ENCODE results near the gene SFRP5.

Gene SFRP5

DNA sequence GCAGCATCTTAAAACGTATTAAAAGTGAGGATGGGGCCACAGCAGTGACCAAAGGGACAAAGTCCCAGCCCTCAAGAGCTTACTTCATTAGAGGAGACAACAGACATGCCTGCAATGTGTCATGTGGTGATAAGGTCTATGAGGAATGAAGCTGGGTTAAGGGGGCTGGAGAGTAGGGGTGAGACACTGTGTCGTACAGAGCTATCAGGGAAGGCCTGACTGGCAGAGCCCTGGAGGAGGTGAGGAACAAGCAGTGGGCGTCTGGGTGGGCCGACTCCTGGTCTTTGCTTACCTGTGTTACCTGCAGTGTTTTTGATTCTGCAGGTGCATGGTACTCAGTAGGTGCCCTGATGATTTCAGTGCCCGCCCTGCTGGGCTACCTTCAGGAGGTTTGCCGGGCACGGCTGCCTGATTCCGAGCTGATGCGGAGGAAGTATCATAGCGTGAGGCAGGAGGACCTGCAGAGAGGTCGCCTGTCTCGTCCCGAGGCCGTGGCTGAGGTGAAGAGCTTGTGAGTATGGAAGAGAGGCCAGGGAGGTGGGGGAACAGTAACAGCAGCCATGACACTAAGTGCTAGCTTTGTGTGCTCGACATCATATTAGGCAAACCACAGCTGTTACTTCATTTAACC is 27.3 kb downstream of the SFRP5 start:
- H3K27ac ChIP-seq: no peak overlapping the region; the same call in 1 of the 2 replicates
- TF ChIP-seq, protein P1, sequence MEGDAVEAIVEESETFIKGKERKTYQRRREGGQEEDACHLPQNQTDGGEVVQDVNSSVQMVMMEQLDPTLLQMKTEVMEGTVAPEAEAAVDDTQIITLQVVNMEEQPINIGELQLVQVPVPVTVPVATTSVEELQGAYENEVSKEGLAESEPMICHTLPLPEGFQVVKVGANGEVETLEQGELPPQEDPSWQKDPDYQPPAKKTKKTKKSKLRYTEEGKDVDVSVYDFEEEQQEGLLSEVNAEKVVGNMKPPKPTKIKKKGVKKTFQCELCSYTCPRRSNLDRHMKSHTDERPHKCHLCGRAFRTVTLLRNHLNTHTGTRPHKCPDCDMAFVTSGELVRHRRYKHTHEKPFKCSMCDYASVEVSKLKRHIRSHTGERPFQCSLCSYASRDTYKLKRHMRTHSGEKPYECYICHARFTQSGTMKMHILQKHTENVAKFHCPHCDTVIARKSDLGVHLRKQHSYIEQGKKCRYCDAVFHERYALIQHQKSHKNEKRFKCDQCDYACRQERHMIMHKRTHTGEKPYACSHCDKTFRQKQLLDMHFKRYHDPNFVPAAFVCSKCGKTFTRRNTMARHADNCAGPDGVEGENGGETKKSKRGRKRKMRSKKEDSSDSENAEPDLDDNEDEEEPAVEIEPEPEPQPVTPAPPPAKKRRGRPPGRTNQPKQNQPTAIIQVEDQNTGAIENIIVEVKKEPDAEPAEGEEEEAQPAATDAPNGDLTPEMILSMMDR (conservative IDR thresholded peaks at IDR 0.05; ENCODE audit: low read depth): no peak
- CTCF ChIA-PET: interaction anchor here (0.6 to 1.2 kb wide), 3 partner anchors 68 to 338 kb away, joined by 3 read pairs; no protein-coding TSS in a partner anchor
- POLR2A ChIA-PET (ENCODE audit: low non-redundant PET): no interaction called here
- no peak for DNase-seq (ENCODE audit: low spot score)

DNA sequence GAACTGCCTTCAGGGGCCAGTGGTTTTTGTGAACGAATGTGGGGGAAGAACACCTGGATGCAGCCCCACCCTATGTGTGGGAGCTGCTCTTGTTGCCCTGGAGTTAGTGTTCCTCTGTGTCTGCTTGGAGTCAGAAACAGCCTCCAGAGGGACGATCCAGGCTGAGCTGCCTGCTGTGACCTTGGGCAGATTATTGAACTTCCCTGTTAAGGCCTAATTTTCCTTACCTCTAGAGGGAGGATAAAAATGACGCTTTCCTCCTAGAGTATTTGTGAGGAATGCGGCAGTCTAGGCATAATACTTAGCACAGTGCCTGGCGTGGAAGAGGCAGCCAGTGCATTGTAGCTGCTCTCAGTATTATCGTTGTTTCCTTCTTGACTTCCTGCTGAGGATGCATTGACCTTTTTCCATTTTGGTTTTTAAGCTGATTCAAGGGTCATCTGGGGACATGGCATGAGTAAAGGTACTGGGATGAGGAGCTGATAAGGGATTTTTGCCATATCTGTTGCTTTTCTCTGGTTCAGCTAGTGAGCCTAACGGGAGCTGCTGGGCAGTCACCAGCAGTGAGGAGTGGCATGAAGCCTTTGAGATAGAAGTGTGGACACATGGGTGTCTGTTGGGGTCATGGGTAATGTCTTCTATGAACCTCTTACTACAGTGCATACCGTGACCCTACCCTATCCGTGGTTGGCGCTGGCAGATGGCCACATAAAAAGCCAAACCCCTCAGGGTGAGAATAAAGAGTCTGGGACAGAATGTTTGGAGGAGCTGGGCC is 28.4 kb downstream of the SFRP5 start:
- TF ChIP-seq, protein P1 (conservative IDR thresholded peaks at IDR 0.05; ENCODE audit: low read depth): no peak
- peak overlapping the region; percentile 25 for H3K27ac ChIP-seq
- ChIA-PET CTCF (interaction anchor here (1.1 to 1.2 kb wide), 2 partner anchors 66 to 126 kb away, joined by 3 read pairs; no protein-coding TSS in a partner anchor), POLR2A (ENCODE audit: low non-redundant PET) (no interaction called here)
- DNase-seq (ENCODE audit: low spot score): no peak

DNA sequence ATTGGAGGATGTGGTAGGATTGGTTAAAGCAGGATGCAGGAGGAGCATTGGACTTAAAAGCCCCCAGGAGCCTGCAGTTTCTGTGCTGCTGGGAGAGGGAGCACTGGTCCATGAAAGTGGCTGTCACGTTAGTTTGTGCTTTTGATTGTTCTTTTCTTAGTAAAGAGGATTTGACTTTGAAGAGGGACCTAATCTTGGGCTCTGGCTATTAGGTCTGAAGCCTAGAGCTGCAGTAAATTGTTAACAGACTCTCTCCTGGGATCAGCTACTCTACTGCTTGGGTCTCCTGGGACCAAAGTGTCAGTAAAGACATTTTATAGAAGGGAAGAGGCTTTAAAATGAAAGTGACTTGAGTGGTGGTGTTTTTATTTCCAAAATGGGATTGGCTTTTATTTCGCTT is 31.2 kb downstream of the SFRP5 start:
- no peak overlapping the region for H3K27ac ChIP-seq
- POLR2A ChIA-PET (ENCODE audit: low non-redundant PET): no interaction called here
- TF ChIP-seq, protein P1 (conservative IDR thresholded peaks at IDR 0.05; ENCODE audit: low read depth): no peak
- CTCF ChIA-PET: no interaction called here
- no peak for DNase-seq (ENCODE audit: low spot score)

DNA sequence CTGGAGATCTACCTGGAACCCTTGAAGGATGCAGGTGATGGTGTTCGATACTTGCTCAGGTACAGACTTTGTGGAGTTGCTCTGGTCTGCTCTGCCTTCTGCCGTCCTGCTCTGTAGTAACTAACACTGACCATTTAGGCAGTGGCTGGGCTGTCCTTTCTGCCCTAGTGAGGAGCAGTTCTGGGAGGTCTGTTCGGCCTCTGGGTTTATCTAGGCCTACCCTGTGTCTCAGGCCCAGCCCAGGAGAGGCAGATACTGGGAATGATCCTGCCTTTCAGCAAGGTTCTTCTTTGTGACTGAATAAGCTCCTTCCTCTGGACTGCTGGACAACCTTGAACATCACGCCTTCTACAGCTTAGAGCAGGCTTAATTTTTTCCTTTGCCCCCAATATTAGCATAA is 33.2 kb downstream of the SFRP5 start:
- ChIA-PET POLR2A (ENCODE audit: low non-redundant PET) (interaction anchor here (0.6 kb wide), 1 partner anchor 25 kb away, joined by 3 read pairs; no protein-coding TSS in a partner anchor), CTCF (interaction anchor here (0.6 kb wide), 2 partner anchors 20 to 29 kb away, joined by 3 read pairs; no protein-coding TSS in a partner anchor)
- TF ChIP-seq, protein P1 (conservative IDR thresholded peaks at IDR 0.05; ENCODE audit: low read depth): no peak
- H3K27ac ChIP-seq: peak overlapping the region; percentile 12; the same call in 1 of the 2 replicates
- DNase-seq (ENCODE audit: low spot score): no peak

DNA sequence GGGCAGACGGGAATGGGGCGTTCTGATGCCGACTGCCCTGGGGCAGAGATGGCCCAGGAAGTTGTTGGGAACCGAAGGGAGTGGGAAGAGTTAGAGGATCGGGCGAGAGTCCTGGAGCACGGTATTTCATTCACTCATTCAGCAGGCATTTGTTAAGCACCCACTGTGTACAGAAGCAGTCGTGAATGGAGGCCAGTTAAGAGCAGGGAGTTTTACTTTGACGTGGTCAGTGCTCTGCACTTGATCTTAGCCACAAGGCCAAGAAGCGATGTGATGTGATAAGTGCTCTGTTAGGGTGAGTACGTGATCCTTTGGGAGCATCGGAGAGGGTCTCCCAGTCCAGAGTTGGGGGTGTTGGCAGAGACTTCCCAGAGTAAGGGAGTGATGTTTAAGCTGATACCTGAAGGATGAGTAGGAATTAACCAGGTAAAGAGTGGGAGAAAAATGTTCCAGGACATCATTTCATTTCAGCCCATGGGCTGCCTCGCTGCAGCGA is 34.0 kb downstream of the SFRP5 start:
- ChIA-PET POLR2A (ENCODE audit: low non-redundant PET) (interaction anchor here (0.6 kb wide), 1 partner anchor 26 kb away, joined by 3 read pairs; no protein-coding TSS in a partner anchor), CTCF (no interaction called here)
- TF ChIP-seq, protein P1 (conservative IDR thresholded peaks at IDR 0.05; ENCODE audit: low read depth): no peak
- peak; percentile 77 for DNase-seq (ENCODE audit: low spot score)
- H3K27ac ChIP-seq: peak overlapping the region; percentile 85

Data from RWPE1 (cell line).